ENCODE results near the gene ASB18.

Gene ASB18

DNA sequence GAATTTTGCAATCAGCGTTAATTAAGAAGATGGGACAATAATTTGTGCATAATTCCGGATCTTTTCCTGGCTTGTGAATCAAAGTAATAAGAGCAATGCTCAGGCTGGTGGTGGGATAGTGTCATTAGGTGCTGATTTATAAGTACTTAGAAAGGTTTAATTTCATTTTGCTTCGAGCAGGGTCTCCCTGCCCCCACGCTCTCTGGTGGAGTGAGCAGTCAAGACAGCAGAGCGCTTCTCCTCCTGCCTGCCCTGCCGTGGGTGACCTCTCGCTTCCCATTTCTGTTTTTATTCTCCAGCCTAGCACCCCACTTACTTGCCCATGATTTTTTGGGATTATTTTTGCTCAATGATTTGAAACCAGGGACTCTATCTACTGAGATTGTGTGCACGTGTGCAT, 7.1 kb downstream of the ASB18 start:
- no peak overlapping the region for H3K4me3 ChIP-seq (ENCODE audit: control insufficient read depth, low read depth, low read length)
- TF ChIP-seq, protein P1, sequence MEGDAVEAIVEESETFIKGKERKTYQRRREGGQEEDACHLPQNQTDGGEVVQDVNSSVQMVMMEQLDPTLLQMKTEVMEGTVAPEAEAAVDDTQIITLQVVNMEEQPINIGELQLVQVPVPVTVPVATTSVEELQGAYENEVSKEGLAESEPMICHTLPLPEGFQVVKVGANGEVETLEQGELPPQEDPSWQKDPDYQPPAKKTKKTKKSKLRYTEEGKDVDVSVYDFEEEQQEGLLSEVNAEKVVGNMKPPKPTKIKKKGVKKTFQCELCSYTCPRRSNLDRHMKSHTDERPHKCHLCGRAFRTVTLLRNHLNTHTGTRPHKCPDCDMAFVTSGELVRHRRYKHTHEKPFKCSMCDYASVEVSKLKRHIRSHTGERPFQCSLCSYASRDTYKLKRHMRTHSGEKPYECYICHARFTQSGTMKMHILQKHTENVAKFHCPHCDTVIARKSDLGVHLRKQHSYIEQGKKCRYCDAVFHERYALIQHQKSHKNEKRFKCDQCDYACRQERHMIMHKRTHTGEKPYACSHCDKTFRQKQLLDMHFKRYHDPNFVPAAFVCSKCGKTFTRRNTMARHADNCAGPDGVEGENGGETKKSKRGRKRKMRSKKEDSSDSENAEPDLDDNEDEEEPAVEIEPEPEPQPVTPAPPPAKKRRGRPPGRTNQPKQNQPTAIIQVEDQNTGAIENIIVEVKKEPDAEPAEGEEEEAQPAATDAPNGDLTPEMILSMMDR (IDR thresholded peaks at IDR 0.05; ENCODE audit: control insufficient read depth, insufficient read depth, low read depth, low read length, missing control alignments), result no peak
- no peak for DNase-seq (ENCODE audit: low read depth)

DNA sequence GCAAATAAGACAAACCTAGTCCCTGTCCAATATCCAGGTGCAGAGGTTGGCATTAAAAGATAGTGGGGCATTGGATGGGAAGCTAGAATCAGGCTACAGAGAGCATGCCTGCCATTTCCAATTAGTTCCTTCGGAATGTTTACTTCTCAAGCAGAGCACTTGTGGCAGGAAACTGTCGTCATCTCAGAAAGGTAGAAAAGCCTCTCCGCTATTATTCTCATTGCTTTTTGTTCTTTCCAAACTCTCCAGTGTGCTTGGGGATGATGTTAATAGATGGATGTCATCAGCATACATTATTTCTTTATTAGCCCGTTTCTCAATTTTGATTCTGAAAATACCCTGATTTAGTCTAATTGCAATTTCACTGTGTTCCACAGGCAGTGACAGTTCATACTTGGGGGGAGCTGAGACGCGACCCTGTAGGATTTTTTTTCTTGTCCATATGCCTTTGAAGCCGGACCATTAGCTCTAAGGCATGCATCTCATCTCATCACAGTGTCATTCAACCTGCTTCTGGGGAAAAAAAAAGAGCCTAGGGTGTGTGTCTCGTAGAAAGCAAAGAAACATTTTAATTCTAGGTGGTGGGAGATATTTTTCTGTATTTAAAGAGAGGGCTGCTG, 7.7 kb downstream of the ASB18 start:
- no peak overlapping the region for H3K4me3 ChIP-seq (ENCODE audit: control insufficient read depth, low read depth, low read length)
- TF ChIP-seq, protein P1 (IDR thresholded peaks at IDR 0.05; ENCODE audit: control insufficient read depth, insufficient read depth, low read depth, low read length, missing control alignments), result no peak
- DNase-seq (ENCODE audit: low read depth), result no peak

DNA sequence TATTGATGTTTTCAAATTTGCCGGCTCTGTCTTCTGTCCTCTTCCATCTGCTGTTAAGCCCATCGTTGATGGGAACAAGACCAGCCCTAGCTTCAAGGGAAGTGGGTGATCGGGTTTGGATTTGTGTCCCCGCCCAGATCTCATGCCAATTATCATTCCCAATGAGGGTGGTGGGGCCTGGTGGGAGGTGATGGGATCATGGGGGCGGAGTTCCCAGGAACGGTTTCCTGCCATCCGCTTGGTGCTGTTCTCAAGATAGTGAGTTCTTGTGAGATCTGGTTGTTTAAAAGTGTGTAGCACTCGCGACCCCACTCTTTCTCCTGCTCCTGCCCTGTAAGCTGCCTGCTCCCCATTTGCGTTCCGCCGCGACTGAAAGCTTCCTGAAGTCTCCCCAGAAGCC, 9.5 kb downstream of the ASB18 start:
- no peak overlapping the region for H3K4me3 ChIP-seq (ENCODE audit: control insufficient read depth, low read depth, low read length)
- TF ChIP-seq, protein P1 (IDR thresholded peaks at IDR 0.05; ENCODE audit: control insufficient read depth, insufficient read depth, low read depth, low read length, missing control alignments), result no peak
- no peak for DNase-seq (ENCODE audit: low read depth)

DNA sequence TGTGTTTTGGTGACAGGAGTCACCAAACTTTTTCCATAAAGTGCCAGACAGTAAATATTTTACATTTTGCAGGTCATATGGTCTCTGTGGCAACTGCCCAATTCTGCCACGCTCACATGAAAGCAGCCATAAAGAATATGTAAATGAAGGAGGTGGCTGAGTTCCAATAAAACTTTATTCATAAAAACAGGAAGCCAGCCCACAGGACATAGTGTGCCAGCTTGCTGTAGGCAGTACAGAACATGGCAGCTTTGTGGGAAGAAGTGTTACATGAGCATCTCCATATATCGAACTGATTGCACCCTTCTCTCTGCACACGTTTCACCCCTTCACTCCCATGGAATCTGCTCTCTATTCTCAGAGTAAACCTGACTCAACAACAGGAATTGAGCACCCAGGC, 10.2 kb downstream of the ASB18 start:
- no peak for DNase-seq (ENCODE audit: low read depth)
- TF ChIP-seq, protein P1 (IDR thresholded peaks at IDR 0.05; ENCODE audit: control insufficient read depth, insufficient read depth, low read depth, low read length, missing control alignments), result no peak
- no peak overlapping the region for H3K4me3 ChIP-seq (ENCODE audit: control insufficient read depth, low read depth, low read length)

DNA sequence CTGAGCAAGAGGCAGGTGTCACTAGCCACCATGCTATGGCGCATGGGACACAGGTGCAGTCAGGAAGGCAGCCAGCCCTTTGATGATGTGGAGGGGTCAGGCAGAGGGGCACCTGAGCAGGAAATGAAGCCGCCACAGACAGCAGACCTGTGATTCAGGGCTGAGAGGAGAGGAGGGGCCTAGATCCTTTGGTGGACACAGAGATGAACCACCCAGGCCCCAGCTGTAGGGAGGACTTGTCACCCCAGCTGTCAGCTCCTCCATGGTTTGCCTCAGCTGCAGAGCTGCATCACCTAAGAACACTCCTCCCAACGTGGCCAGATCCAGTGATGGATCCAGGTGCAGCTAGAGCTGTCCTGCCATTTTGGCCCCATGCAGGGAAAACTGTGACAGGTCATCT, 11.6 kb downstream of the ASB18 start:
- TF ChIP-seq, protein P1 (IDR thresholded peaks at IDR 0.05; ENCODE audit: control insufficient read depth, insufficient read depth, low read depth, low read length, missing control alignments), result no peak
- DNase-seq (ENCODE audit: low read depth), result no peak
- H3K4me3 ChIP-seq (ENCODE audit: control insufficient read depth, low read depth, low read length), result no peak overlapping the region

DNA sequence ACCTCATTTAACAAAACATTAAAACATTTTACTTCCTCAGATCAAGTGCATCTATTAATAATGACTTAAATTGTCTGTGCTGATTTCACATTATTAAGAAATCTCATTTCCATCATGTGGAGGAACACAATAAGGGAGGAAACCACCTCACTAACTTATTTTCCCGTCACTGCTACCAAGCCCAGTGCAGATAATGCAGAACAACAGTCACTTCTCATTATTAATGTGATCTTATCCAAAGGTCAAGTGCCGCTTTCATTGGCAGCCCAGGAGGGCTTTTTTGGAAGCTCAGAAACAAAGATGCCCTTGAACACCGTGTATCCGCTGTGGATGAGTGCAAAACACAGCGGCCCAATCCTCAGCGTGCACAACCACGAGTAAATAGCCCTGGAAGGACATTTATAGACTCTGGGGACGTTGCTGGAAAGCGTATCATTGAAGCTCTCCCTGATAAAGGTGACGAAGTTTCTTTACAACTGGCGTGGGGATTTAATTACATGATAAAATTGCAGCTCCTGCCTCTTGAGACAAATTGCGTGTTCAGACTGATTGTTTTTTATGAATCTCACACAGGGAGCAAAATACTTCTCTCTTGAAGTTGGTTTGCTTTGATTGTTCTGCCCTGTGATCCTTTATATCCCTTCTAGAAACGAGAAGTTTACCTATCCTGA, 13.2 kb downstream of the ASB18 start:
- H3K4me3 ChIP-seq (ENCODE audit: control insufficient read depth, low read depth, low read length), result no peak overlapping the region
- TF ChIP-seq, protein P1 (IDR thresholded peaks at IDR 0.05; ENCODE audit: control insufficient read depth, insufficient read depth, low read depth, low read length, missing control alignments), result no peak
- DNase-seq (ENCODE audit: low read depth), result no peak

Measured in AG09309 (cell line).